ENCODE results near the gene PFN1. TPM values are rescaled to one million over a fixed set of nuclear protein-coding genes. Genes with fewer than 3 reads are reported as not detected.

The PFN1 gene
- total RNA-seq = 1,248 and 1,319 TPM in 2 replicates

DNA sequence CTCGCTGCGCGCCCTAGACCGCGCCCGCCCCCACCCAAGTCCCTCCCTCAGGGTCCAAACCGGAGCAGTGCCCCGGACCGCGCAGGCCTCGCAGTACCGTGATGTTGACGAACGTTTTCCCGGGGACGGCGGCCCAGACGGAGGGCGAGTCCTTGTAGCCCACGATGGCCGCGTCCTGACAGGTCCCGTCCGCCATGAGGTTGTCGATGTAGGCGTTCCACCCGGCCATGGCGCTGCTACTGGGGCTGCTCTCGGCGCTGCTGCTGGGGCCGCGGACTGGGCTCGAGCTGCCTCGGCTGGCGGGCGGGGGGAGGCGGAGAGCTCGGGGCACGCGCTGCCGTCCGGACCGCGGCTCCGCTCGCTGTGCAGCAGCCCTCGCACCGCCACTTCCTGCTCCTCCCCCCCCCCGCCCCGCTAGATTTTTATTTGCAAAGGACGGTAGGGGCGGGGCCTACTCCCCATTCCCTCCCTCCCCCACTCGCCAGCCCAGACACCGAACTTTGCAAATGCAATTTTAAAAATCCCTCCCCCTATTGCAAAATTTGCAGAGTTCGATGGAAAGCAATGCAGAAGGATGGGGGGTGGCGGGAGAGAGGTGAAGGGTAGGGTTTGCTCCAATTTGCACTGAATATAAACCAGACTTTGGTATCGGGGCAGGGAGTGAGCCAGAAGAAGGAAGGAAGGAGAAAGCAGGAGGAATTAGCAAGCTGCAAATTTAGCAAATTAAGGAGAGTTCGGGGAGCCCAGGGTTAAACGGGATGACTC is at the start of gene PFN1:
PFN1 (minus strand) TSS at position 365 of the 765 bp plus-strand sequence; CDS start at position 229, 136 bp downstream.

DNA sequence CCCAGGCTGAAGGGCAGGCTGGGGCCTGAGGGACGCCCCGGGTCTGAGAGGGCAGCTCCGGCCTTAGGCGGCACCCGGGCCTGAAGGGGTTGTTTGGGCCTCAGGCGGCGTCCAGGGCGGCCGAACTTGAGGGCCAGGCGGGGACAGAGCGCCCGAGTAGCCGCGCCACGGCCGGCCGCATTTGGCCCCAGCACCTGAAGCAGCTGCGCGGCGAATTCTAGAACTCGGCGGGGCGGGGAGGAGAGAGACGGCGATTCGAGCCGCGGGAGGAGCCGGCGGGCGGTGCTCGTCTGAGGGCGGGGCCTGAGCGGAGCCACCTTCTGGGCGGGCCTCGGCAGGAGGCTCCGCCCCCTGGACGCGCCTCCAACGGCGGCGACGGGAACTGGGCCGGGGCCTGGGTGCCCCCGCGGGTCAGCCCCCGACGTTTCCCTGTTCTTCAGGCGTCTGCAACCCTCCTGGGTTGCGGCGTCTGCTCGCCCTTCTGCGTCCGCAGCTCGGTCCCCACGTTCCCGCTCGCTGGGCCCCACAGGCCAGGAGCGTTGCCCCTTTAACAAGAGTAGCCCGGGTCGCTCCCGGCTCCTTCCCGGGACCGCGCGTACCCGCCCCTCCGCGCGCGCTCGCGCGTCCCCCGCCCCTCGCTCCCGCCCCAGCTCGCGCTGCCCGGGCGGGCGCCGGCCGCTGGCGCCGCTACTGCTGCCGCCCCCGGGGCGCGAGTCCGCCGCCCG is 49.1 kb upstream of the PFN1 start, which contains the start of the genes INCA1 and KIF1C:
INCA1 (minus strand) TSS at position 221 of the 725 bp plus-strand sequence. CDS start 3,085 bp downstream, outside the sequence.
KIF1C (plus strand) TSS at position 649 of the 725 bp plus-strand sequence. CDS start 2,297 bp downstream, outside the sequence.

DNA sequence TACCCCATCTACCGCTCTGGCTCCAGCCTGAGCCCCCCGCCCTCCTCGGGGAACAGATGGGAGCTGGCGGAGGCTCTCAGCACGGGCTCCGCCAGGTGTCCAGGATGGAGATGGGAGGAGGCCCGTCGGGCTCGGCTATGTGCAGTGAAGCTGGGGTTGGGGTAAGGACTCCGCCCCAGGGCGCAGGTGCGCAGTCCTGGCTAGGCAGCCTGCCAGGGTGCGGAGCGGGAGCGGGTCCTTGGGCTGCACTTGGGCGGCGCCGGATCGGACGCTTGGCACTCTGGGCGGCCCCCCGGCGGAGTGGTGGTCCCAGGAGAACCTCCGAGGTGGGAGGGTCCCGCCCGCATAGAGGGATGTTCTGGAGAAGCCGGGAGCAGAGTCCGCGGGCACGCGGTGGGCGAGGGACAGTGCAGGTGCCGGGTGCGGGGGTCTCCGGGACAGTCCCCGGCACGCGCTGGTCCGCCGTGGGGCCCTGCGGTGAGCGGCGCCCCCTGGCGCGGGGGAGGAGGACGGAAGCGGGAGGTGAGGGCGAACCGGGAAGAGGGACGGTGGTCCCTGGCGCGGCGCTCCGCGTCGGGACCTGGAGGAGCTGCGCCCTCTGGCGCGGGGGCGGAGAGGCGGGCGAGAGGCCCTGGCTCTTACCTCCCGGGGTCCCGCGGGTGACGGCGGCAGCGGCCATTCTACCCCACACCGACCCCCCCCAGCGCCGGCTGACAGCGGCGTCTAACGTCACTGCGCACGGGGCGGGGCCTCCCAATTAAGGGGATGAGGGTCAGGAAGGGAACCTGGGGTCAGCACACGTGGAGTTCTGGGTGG is 38.8 kb upstream of the PFN1 start, which contains the start of gene CAMTA2:
CAMTA2 (minus strand) TSS at position 725 of the 816 bp plus-strand sequence. CDS start 1,453 bp downstream, outside the sequence.

DNA sequence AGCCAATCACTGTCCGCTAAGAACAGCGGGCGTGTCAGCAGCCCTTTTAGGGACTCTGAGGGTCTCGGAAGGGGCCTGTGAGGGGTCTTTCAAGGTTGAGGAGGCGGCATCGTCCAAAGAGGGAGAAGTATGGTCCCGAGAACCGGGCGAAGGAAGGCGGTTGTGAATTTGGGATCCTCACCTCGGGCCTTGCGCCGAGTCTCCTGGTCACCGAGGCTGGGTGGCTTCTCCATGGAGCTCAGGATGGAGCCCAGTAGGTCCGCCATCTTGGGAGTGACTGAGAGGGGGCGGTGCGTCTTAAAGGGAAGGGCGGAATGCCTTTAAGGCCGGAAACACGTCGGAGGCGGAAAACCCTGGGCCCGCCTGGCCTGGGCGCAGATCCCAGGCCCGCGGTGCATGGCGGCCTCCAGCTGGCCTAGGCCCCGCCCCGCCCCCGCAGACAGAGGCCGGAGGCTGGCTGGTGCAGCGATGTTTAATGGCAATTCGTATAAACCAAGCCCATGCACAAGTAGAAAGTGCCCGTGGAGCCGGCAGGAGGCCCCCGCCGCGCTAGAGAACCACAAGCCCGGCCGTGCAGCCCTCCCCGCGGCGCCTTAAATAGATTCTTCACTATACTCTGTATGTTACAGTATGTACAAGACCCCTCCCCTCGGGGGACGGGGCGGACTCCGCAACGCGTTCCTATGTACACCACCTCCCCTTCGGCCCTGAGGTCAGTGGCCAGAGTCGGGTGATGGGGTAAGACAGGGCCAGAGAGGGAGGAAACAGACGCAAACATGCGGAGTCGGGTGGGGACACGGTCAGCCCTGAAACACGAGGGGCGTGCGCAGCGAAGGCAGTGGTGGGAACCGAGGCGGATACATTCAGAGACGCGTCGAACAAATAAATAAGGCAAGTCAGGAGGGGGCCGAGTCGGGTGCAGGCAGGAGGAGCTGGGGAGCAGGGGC is 19.5 kb upstream of the PFN1 start, which contains the start of gene SPAG7:
SPAG7 (minus strand) TSS at position 279 of the 947 bp plus-strand sequence; CDS start at position 266, 13 bp downstream.

DNA sequence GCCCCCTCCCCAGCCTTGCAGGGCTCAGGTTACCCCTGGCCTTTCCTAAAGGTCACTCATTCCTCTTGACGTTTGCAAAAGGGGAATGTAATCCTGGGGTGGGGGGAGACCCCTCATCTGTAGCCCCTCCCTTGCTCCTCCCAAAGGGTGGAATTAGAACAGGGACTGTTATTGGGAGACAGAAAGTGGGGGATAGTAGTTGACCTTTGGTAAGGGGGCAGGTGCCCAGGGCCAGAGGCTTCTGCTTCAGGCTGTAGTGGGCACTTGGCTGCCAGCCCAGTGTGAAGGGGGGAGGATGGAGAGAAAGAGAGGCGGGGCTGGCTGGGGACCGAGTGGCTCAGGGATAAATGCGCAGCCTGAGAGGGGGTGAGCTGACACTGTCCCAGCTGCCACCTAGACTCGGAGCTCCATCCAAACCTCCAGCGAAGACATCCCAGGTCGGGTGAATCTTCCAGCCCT is 2.4 kb upstream of the PFN1 start, which contains the start of gene ENO3:
ENO3 (plus strand) TSS at position 374 of the 459 bp plus-strand sequence. CDS start 711 bp downstream, outside the sequence.

DNA sequence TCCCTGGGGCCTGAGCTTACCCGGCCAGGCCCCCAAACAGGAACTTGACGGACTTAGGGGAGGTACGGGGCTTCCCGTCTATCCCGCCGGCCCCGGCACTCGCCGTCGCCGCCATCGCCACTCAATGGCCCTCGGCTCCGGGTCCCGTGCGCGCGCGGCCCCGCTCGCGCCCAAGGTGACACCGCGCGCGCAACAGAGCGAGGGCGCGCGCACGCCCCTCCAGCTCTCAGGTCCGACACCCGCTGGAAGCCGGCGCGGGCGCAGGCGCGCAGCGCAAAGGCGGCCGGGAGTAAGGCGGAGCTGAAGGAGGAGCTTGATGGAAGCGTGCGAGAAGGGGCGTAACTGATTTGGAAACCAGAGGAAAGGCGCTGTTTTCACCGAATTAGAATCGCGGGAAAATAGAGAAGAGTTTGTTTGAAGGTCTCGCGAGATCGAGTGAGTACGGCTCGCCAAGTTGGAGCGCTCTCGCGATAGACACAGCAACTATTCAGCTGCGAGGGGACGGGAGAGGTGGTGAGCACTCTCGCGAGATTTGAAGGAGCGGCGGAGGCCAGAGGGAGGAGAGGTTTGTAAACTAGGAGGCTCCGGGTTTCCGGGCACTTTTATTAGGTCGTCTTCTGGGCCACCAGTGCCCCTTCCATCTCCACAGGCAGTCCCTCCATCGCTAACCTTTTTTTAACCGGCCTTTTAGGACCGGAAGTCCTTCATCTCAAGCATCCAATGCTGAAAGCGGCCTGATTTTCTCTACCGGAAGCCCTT is 8.4 kb downstream of the PFN1 start, which contains the start of the genes RNF167 and SLC25A11:
RNF167 (plus strand) TSS at position 473 of the 759 bp plus-strand sequence. CDS start 642 bp downstream, outside the sequence.
SLC25A11 (minus strand) TSS at position 251 of the 759 bp plus-strand sequence; CDS start at position 115, 136 bp downstream.

DNA sequence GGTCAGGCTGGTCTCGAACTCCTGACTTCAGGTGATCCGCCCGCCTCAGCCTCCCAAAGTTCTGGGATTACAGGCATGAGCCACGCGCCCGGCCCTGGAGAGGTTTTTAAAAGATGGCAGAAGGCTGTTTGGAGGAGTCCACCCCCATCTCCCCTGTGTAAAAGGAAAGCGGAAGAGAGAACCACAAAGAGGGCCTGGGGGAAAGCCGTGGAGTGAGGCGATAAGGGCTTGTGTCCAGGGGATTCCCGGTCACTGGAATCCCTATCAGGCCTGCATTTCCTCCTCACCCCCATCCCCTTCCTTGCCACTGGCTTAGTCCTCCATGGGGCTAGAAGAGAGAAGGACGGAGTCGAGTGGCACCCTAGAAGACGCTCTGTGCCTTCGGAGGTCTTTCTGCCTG is 16.4 kb downstream of the PFN1 start, which contains the start of gene GP1BA:
GP1BA (plus strand) TSS at position 315 of the 400 bp plus-strand sequence. CDS start 328 bp downstream, outside the sequence.

DNA sequence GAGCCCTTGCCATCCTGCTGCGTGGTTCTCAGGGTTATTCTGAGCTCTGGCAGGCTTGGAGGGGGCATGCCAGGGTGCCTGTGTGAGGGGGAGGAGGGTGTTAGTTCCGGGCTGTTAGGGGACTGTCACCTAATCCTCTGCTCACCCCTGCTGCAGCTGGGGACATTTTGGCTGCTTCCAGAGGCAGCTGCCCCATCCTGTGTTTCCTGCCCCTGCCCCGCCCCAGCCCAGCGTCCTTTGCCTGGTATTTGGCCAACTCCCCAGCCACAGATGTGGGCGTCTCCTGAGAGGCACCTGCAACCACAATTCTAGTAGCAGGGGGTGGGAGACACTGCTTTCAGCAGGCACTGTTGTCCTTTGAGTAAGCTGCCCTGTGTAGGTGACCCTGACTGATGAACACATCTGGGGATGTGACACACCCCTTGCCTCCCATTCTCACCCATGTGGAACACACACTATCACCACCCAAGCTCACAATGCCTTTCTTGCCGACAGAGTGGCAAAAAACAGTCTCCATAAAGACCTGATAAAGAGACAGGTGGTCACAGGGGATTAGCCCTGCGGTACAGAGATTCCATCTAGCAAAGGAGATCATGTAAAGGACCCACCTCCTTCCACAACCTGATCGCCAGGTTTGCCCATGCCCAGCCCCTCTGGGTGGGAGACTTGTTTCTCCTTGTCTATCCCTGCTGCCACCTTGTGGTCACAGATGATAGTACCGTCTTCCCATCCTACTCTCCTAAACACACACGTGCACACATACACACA is 45.1 kb downstream of the PFN1 start, which contains the start of gene CHRNE:
CHRNE (minus strand) TSS at position 48 of the 768 bp plus-strand sequence; CDS start at position 13, 35 bp downstream.

DNA sequence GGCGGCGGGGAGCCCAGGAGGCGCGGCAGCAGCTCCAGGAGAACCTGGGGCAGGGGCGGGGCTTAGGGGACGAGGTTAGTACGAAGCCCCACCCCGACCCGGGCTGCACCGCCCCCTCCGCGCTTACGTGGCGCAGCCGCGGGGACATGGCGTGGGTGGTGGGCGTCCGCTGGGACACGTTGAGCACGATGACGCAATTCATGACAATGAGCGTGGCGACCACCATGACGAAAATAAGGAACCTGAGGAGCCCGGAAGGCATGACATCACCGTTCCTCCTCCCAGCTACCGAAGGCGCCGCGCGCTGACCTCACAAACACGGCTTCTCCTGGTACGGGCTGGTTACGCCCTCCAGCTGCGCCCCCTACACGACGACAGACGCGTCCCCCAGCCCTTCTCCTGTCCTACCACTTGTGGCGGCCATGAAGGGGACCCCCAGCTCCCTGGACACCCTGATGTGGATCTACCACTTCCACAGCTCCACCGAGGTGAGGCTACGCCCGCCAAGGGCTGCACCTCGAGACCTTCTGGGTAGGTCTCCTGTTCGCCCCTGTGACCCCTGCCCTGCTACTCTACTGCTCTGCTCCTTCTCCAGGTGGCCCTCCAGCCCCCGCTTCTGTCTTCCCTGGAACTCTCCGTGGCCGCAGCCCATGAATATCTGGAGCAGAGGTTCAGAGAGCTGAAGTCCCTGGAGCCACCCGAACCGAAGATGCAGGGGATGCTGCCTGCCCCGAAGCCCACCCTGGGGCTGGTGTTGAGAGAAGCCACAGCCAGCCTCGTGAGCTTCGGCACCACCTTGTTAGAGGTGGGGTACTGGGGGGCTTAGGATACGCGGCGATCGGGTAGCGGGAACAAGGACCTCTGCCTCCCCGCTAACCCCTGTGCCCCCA is 48.7 kb downstream of the PFN1 start, which contains the start of gene C17orf107:
C17orf107 (plus strand) TSS at position 196 of the 890 bp plus-strand sequence; CDS start at position 423, 227 bp downstream.

Other genes with a start within 250 kb of the PFN1 start
- gene PELP1, start 244.4 kb downstream of the PFN1 start, total RNA-seq = 22.5 and 25.9 TPM in 2 replicates
- 12.9 and 14.4 TPM in 2 replicates for gene ARRB2, start 237.9 kb downstream of the PFN1 start, total RNA-seq
- gene MED11, start 217.1 kb downstream of the PFN1 start, total RNA-seq = 31.5 and 34.9 TPM in 2 replicates
- gene ZMYND15, start 208.7 kb downstream of the PFN1 start, total RNA-seq = 0.29 TPM in 1 of 2 replicates, not detected in the other
- gene CXCL16, start 208.6 kb downstream of the PFN1 start, total RNA-seq = 1.2 and 1.7 TPM in 2 replicates
- not detected in 2 replicates for gene TM4SF5, start 176.6 kb downstream of the PFN1 start, total RNA-seq
- gene VMO1, start 162.2 kb downstream of the PFN1 start, total RNA-seq = not detected in 2 replicates
- gene GLTPD2, start 159.6 kb downstream of the PFN1 start, total RNA-seq = not detected in 2 replicates
- gene PSMB6, start 152.4 kb downstream of the PFN1 start, total RNA-seq = 350 and 452 TPM in 2 replicates
- 19.8 and 28.3 TPM in 2 replicates for gene PLD2, start 141.4 kb downstream of the PFN1 start, total RNA-seq
- gene MINK1, start 115.2 kb downstream of the PFN1 start, total RNA-seq = 22.2 and 26.2 TPM in 2 replicates
- 4.3 and 5.7 TPM in 2 replicates for gene C17orf107, start 49.0 kb downstream of the PFN1 start, total RNA-seq
- 0.35 and 0.86 TPM in 2 replicates for gene CHRNE, start 45.4 kb downstream of the PFN1 start, total RNA-seq
- not detected in 2 replicates for gene GP1BA, start 16.3 kb downstream of the PFN1 start, total RNA-seq
- 61.9 and 65.2 TPM in 2 replicates for gene SLC25A11, start 8.5 kb downstream of the PFN1 start, total RNA-seq
- gene RNF167, start 8.3 kb downstream of the PFN1 start, total RNA-seq = 64.3 and 64.5 TPM in 2 replicates
- 3.4 TPM in 1 of 2 replicates, not detected in the other for gene ENO3, start 2.6 kb upstream of the PFN1 start, total RNA-seq
- 60.0 and 64.9 TPM in 2 replicates for gene SPAG7, start 19.3 kb upstream of the PFN1 start, total RNA-seq
- gene CAMTA2, start 39.1 kb upstream of the PFN1 start, total RNA-seq = 15.6 and 36.6 TPM in 2 replicates
- gene INCA1, start 49.0 kb upstream of the PFN1 start, total RNA-seq = under 0.01 and 0.53 TPM in 2 replicates
- 49.3 and 54.8 TPM in 2 replicates for gene KIF1C, start 49.4 kb upstream of the PFN1 start, total RNA-seq
- 0.29 and 0.71 TPM in 2 replicates for gene SLC52A1, start 86.9 kb upstream of the PFN1 start, total RNA-seq
- gene ZFP3, start 129.9 kb upstream of the PFN1 start, total RNA-seq = 0.89 and 1.7 TPM in 2 replicates
- gene ZNF232, start 163.3 kb upstream of the PFN1 start, total RNA-seq = 3.5 and 6.6 TPM in 2 replicates
- gene USP6, start 167.5 kb upstream of the PFN1 start, total RNA-seq = 0.18 TPM in 1 of 2 replicates, not detected in the other
- 0.29 and 1.6 TPM in 2 replicates for gene ZNF594, start 243.3 kb upstream of the PFN1 start, total RNA-seq